Activated CD4-positive, alpha-beta T cell treated with anti-CD3 and anti-CD28 coated beads, Interleukin-2, Interleukin-6, amounts not matched to agents 100 ng/mL and 50 ng/mL, durations not matched to agents 16 hours and 8 hours (primary cell): ENCODE measurements around the gene CD3G.
A peak's percentile ranks its signal among the peaks of the same experiment; 100 is the strongest.
"Not testable (repeated sequence)": the region's sequence is repeated elsewhere in the genome, so short reads cannot be mapped to it uniquely, and the experiment has no call there.

Experiments used
- DNase-seq: peaks from one replicate; pipeline ENCODE4 v3.0.0-alpha.2; 2020

CD3G gene

DNA sequence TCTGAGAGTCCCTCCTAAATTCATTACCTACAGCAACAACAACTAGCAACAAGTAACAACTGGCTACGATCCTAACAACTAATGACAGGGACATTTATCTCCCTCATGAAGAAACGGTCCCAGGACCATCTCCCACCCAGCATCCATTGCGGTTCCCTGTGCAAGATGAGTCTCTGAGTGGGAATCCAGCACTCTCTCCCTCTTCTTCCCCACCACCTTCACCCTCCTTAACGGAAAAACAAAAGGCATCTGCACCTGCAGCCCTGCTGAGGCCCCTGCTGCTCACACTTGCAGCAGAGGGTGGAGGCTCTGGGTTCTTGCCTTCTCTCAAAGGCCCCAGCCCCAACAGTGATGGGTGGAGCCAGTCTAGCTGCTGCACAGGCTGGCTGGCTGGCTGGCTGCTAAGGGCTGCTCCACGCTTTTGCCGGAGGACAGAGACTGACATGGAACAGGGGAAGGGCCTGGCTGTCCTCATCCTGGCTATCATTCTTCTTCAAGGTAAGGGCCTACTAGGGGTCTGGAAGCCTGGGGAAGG, at the start of gene CD3G:
CD3G (plus strand) TSS at position 364 of the 535 bp plus-strand sequence; CDS start at position 444, 80 bp downstream.
- peak; percentile 89 for DNase-seq

DNA sequence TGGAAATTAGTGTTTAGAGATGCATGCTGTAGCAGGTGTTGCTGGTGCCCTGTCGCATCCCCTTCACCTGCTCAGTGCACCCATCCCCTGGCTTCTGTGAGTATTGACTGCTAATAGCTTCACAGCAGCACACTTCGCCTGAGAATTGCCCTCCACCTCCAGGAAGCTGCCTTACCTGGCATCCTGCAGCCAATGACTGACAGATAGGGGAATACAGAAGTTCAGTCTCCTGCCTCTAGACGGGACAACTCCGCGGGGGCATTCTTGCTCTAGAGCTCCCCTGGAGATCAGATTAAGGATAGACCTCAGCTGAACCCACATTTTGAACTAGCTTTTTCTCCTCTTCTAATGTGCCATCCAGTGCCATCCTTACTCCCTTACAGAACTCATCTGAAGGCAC, 48.9 kb upstream of the CD3G start:
- DNase-seq, result no peak

DNA sequence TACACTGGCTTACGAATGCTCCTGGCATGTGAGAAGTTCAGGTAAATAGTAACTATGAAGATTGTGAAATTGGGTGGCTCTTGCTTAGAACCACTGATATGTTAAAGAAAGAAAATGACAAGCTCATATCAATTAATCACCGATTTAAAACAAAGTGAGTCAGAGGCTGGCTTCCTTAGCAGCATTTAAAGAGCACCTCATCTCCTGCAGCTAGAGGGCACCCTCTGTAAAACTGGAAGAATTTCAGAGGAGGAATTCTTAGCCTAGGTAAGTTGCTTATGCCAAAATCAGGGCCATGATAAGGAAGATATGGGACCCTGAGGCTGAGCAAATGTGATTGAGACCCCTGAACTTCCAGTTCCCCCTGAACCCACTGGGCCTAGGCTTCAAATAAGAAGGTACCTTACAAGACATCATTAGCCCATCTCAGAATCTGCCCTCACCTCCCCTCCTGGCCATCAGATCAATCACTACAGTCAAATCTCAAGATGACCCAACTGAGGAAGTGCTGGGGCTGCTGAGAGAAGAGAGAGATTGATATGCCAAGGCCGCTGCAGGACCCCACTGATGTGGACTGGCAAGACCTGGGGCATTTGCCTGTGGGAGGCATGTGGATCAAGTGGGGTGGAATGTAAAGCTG, 48.2 kb upstream of the CD3G start:
- DNase-seq, result peak; percentile 63

DNA sequence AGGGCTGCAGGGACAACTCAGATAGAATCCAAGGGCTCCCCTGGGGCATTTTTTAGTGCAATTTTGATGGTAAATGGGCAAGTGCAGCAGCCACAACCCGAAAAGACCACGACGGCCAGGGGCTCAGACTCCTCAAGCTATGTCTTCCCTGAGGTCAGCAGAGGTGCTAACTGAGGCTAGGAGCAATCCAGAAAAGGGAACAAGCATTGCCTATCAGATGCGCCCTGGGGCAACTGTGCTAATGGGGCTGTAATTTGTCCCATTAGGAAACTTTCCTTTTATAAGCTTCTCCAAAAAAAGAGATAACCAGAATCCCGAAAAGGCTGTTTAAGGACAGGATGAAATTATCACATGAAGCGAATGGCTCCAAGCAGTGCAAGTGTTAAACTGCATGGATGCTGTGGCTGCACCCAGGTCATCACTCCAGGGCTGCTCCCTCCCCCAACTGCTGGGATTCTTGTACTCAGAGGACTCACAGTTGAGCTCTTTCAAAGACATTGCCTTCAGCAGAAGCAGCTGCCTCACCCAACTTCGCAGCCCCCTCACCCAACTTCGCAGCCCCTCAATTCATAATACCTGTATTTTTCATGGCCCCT, 42.4 kb upstream of the CD3G start:
- no peak for DNase-seq

DNA sequence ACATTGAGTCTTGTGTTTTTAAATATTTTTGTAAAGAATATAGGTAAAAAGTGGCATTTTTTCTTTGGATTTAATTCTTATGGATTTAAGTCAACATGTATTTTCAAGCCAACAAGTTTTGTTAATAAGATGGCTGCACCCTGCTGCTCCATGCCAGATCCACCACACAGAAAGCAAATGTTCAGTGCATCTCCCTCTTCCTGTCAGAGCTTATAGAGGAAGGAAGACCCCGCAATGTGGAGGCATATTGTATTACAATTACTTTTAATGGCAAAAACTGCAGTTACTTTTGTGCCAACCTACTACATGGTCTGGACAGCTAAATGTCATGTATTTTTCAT, 39.9 kb upstream of the CD3G start:
- DNase-seq, result no peak

DNA sequence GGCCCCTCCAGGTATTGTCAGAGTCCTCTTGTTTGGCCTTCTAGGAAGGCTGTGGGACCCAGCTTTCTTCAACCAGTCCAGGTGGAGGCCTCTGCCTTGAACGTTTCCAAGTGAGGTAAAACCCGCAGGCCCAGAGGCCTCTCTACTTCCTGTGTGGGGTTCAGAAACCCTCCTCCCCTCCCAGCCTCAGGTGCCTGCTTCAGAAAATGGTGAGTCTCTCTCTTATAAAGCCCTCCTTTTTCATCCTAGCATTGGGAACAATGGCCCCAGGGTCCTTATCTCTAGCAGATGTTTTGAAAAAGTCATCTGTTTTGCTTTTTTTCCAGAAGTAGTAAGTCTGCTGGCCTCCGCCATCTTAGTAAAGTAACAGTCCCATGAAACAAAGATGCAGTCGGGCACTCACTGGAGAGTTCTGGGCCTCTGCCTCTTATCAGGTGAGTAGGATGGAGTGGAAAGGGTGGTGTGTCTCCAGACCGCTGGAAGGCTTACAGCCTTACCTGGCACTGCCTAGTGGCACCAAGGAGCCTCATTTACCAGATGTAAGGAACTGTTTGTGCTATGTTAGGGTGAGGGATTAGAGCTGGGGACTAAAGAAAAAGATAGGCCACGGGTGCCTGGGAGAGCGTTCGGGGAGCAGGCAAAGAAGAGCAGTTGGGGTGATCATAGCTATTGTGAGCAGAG, 39.4 kb upstream of the CD3G start, which contains the start of gene CD3E:
CD3E (plus strand) TSS at position 163 of the 681 bp plus-strand sequence; CDS start at position 386, 223 bp downstream.
- peak; percentile 87 for DNase-seq

DNA sequence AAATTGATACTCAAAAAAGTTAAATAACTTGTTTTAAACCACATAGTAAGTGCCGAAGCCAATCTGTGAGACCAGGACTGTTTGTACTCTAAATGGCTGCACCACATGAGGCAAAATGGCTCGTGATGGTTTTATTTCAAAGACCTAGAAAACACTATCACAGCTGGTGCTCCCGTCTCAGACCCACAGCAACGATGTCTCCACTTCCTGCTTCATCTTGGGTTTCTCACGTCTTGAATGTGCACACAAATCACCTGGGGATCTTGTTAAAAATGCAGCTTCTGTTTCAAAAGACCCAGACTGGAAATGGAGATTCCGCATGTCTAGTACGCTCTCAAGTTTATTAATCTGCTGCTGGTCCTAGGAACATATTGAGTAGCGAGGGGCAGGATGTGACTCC, 38.4 kb upstream of the CD3G start:
- peak; percentile 65 for DNase-seq

DNA sequence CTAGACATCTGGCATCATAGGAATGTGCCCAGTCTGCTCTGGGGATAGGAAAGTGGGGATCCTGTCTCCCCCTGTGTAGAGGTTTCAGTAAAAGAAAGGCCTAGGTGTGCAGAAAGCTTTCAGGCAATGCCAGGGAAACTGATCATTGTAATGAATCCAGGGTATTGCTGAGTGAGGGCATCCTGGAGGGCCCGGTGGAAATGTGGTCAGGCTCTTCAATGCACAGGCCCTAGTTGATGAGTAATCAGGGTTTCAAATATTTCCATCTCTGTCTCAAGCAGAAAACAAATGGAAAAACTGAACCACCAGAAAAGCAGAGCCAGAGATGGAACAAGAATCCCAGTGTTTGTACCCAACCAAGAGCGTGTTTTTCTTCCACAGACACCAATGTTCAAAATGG, 37.6 kb upstream of the CD3G start:
- peak; percentile 65 for DNase-seq

DNA sequence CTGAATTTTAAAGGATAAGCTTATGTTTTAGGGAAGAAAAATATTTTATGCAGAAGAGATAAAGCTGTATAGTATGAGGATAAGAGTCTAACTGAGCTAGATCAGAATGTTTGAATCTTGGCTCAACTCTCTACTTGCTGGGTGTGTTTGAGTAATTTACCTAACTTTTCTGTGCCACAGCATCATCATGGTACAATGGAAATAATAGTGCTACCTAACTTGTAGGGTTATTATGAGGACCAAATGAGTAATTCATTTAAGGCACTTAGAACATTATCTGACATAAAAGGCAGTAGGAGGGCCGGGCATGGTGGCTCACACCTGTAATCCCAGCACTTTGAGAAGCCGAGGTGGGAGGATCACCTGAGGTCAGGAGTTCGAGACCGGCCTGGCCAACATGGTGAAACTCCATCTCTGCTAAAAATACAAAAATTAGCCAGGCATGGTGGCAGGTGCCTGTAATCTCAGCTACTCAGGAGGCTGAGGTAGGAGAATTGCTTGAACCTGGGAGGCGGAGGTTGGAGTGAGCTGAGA, 35.1 kb upstream of the CD3G start:
- DNase-seq, result not testable (repeated sequence)

DNA sequence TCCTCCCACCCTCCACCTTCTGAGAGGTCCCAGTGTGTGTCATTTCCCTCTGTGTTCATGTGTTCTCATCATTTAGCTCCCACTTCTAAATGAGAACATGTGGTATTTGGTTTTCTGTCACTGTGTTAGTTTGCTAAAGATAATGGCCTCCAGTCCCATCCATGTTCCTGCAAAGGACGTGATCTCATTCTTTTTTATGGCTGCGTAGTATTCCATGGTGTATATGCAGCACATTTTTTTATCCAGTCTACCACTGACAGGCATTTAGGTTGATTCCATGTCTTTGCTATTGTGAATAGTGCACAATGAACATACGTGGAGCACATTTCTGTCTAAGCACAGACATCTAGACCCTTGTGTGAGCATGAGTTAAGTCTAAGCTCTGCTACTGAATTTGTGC, 33.9 kb upstream of the CD3G start:
- DNase-seq, result no peak

DNA sequence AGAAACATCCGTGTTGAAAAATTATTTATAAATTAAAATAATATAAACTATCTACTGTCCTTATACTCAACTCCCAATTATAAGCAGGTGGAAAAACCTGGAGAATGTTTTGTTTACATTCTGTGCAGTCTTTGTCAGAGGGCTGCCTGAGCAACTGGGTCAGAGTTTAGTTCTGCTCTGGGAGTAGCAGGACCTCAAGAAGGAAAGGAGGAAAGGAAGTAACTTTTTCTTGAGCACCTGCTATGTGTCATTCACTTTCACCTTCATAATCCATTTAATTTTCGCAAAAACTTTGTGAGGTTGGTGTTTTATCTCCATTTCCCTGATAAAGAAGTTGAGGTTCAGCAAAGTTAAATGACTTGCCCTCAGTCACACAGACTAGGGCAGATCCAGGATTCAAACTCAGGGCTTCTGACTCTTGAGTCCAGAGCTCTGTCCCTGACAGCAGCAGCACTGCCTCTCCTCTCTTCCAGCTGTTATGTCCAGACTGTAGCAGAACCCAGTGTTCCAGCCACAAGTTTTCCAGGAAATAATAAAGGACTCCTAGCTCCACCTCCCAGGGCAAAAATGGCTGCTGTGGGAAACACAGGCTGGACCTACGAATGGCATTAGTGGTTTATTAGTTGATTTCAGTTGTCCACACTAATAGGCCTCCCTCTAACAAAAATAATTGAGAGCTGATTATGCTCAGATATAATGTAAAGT, 33.2 kb upstream of the CD3G start:
- DNase-seq, result no peak

DNA sequence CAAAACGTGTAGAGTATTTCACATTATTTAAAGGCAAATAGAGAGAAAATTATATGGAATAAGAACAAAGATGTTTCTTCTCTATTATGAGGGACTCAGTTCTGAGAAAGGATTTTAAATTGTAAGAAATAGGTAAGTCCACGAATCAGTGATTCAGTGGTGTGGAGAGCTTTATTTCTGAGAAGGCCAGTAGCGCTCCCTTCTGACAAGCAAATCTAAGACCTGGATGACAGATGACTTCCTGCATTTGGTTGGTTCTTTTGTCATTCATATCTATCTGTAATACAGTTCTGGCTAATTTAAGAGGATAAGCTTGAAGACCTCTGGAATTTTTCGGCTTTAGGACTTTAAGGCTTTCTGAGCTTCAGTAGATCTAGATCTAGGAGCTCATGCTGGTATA, 32.6 kb upstream of the CD3G start:
- no peak for DNase-seq

DNA sequence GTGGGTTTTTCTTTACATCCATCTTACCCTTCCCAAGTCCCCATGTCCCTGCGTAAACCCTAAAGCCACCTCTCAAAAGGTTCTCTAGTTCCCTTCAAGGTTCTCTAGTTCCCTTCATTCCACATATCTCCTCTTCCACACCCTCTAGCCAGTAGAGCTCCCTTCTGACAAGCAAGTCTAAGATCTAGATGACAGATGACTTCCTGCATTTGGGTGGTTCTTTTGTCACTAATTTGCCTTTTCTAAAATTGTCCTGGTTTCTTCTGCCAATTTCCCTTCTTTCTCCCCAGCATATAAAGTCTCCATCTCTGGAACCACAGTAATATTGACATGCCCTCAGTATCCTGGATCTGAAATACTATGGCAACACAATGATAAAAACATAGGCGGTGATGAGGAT, 31.8 kb upstream of the CD3G start:
- no peak for DNase-seq

DNA sequence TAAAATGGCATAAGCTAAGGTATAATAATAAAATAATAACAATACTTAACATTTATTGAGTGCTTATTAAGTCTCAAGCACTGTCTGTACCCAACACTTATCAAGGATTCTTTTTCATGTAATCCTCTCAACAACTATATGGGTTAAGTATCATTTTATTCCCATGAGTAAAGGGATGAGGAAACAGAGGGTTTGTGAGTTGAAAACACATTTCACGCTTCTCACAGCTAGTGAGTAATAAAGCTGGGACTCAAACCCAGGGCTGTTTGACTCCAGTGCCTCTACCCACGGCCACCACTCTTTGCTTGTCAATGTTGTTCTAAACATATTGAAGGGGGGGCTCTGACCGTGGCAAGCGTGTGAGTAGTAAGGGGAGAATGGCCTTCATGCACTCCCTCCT, 30.9 kb upstream of the CD3G start:
- no peak for DNase-seq

DNA sequence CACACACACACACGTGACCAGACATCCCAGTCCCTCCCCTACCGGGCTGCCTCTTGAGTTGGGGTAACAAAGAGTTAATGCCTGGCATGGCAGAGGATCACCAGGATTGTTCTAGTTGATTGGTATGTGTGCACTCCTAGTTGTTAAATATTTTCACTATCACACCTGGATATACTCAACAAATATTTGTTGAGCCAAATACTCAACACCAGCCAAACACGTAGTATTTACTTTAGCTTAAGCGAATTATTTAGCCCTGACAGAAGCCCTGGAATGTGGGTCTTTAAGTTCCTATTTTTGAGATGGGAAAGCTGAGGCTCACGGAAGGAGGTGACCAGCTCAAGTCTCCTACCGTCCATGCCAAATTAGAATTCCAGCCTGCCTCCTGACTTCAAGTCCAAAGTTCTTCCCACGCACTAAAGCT, 29.1 kb upstream of the CD3G start:
- DNase-seq, result no peak

DNA sequence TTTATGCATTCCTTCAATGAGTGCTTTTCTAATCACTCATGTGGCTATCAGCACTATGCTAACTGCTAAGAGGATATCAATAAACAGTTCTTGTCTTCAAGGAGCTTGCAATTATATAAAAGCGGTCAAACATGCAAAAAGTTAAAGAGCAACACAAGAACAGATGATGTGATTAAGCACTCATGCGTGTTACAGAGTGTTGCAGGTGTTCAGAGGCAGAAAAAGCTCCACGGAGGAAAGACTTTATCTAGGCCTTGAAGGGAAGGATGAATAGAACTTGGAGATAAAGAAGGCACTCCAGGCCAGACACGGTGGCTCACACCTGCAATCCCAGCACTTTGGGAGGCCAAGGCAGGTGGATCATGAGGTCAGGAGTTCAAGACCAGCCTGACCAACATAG, 26.0 kb upstream of the CD3G start:
- no peak for DNase-seq

DNA sequence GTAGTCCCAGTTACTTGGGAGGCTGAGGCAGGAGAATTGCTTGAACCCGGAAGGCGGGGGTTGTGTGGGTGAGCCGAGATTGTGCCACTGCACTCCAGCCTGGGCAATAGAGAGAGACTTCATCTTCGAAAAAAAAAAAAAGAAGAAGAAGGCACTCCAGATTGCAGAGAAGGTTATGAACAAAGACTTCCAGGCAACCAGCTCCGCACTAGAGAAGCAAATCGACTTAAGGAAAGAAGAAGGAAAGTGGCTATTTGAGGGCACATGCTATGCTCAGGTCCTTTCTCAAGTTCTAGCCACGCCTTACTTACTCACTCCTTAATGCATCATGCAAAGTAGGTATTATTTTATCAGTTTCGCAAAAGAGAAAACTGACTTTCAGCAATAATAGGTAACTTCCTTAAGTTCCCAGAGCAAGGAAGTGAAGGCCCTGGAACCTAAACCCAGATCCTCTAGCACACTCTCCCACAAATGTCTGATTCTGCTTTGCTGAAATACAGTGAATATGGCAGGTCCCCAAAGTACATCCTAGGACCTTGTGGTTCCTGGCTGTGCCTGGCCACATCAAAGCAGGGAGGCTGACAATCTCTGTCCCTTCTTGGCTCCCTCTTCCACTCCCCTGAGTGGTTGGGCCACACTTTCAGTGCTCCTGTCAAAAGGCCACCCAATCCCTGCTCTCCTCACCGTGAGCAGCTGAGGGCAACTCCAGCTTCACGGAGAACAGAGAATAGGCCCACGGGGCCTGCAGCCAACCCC, 25.4 kb upstream of the CD3G start:
- no peak for DNase-seq

DNA sequence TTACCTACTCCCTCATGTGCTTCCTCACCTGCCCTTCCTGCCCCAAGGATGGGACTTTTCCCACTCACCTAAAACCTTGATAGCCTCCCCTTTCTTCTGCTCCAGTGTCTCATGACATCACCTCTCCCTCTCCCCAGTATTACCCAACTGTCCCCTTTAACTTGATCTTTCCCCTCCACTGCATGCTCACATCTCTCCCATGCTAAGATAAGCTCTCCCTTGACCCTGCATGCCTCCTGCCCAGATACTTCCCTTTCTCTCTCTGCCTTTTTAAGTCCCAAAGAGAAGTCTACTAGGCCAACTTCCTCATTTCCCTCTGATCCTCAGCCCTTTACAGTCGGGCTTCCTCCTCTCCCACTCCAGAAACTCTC, 24.8 kb upstream of the CD3G start:
- DNase-seq, result no peak

DNA sequence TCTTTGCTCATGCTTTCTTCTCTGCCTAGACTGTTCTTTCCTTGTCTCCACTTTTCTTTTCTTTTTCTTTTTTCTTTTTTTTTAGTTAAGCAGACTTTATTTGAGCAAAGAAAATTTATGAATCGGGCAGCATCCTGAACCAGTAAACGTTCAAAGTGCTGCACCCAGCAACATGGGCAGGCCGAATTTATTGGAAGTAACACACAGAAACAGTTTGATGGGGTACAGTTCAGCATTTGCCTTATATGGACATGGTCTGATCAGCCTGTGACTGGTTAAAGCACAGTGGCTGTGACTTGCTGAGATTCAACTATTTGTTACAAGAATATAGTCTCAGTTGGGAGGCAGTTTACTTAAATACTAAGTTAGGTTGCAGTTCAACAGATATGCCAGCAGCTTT, 23.6 kb upstream of the CD3G start:
- DNase-seq, result no peak

DNA sequence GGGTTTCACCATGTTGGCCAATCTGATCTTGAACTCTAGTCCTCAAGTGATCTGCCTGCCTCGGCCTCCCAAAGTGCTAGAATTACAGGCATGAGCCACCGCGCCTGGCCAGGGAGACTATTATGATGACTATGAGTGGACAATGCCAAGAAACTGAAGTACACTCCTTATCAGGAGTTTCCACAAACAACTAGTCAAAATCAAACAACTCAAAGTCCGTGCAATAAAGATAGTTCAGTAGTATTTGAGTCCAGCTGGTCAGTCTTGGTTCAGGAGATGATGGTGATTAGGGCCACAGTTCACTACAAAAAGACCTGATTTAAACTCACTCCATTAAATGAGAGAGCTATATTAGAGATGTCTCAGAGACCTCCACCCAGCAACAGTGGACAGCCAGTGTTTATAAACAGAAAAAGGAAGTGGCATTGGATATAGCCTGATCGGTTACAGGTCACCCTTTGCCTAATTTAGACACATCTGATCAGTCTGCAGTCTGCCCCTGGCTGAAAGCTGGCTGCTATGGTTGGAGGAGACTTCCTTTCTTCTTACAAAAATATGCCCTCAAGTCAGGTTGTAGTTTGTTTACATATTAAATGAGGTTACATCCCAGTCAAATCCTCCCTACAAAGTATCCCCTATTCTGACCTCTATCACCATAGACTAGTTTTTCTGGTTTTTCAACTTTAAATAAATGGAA, 22.6 kb upstream of the CD3G start:
- DNase-seq, result no peak

DNA sequence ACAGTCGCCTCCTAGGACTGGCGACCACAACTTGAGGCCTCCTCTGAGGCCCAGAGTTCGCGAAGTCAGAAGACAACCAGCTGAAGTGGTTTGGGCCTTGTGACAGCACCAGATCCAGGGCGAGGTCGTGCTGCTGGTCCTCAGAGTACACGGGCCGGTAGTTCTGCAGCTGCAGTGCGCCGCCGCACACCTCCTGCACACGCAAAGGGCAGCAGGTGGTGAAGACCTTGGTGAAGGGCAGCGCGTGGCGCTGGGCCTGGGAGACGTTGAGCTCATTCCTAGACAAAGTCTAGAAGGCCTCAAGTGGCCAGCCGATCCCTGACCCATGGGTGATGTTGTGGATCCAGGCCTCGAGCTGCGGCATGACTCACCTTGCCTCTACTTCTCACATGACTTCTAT, 21.4 kb upstream of the CD3G start:
- no peak for DNase-seq

DNA sequence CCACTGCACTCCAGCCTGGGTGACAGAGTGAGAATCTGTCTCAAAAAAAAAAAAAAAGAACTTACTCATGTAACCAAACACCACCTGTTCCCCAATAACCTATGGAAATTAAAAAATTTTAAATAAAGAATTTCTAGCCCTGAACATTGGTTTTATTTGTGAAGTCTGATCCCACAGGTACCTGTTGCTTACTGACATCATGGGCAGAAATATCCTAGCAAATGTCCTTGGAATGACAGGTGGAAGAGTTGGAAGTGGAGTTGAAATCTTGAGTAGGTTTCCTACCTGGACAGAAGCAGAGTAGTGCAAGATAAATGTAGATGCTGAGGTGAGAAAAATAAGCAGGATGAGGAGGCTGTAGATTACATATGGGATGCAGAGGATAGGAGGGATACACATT, 18.9 kb upstream of the CD3G start:
- DNase-seq, result no peak
